ENCODE data around the gene SIL1. TPM values are rescaled to one million over a fixed set of nuclear protein-coding genes. Genes with fewer than 3 reads are reported as not detected.

Gene SIL1
- total and polyA plus RNA-seq, 2 of the 8 experiments (the other 6 are each of a cell fraction or from before 2014, with no cell fraction given), result 8.3 to 12.8 TPM

- H3K4me1 ChIP-seq (replicated peaks in 1 of 4; ENCODE audit: control insufficient read depth in 3 of 4, insufficient read depth in 4 of 4, low read length in 3 of 4), result peaks cover 0 to 2% (median 0%) of the 10 kb centered on the region in 4 experiments; a peak in 1 of 7 replicates
- no peaks in the 10 kb centered on the region for H3K9me3 ChIP-seq (ENCODE audit: insufficient read depth in 2 of 2, low read depth in 1 of 2, low read length in 1 of 2)
- no peak overlapping the region for H2BK120ac ChIP-seq (replicated peaks; ENCODE audit: low read depth, low read length)
- CTCF ChIA-PET (ENCODE audit: partially characterized antibody), result interaction anchor here (0.7 to 2.8 kb wide), 5 partner anchors 9 to 183 kb away, joined by 3 to 8 read pairs (median 4); no protein-coding TSS in a partner anchor
- no peaks in the 10 kb centered on the region for H3K79me1 ChIP-seq (ENCODE audit: low read depth, low read length)
- H3K4me2 ChIP-seq (ENCODE audit: insufficient read depth in 1 of 2, low read depth in 2 of 2, low read length in 2 of 2), result no peak overlapping the region
- no peaks in the 10 kb centered on the region for H4K20me1 ChIP-seq (replicated peaks in 1 of 2; ENCODE audit: control insufficient read depth in 1 of 2, insufficient read depth in 2 of 2, low read length in 2 of 2)
- H2AFZ ChIP-seq (ENCODE audit: low read length), result no peak overlapping the region
- H3K23ac ChIP-seq (ENCODE audit: insufficient read length), result no peak overlapping the region
- no peaks in the 10 kb centered on the region for H3K27me3 ChIP-seq (replicated peaks in 1 of 4; ENCODE audit: control insufficient read depth in 3 of 4, extremely low read depth in 1 of 4, insufficient read depth in 3 of 4, low read length in 3 of 4)
- DNase-seq (ENCODE audit: low read depth in 1 of 2, low spot score in 2 of 2) (no peak), FAIRE-seq (no peak)
- H4K91ac ChIP-seq (replicated peaks; ENCODE audit: insufficient read length, low read length), result no peak overlapping the region
- H3K56ac ChIP-seq (replicated peaks; ENCODE audit: insufficient read length, low read depth, low read length), result no peak overlapping the region
- H3K4ac ChIP-seq (replicated peaks; ENCODE audit: insufficient read length, low read depth, low read length), result no peak overlapping the region
- H4K5ac ChIP-seq (ENCODE audit: insufficient read length, low read depth, low read length), result no peak overlapping the region
- WGBS, 2 experiments (ENCODE audit: extremely low coverage in 1 of 2, insufficient coverage in 1 of 2, insufficient read length in 1 of 2, insufficient replicate concordance in 2 of 2, low coverage in 1 of 2, low lambda C conversion rate in 2 of 2, missing lambda C conversion rate in 1 of 2), result 86% methylated on average over 1 of the region's 1 CpG; no CpG with 5 or more reads in 1 of the 2 experiments
- H3K9ac ChIP-seq (replicated peaks in 1 of 4; ENCODE audit: extremely low read depth in 1 of 4, low read depth in 3 of 4, low read length in 3 of 4), result no peak overlapping the region
- H3K79me2 ChIP-seq (ENCODE audit: control insufficient read depth in 1 of 2, insufficient read depth in 2 of 2, low read length in 2 of 2), result no peaks in the 10 kb centered on the region
- H2BK5ac ChIP-seq (ENCODE audit: low read depth, low read length), result no peak overlapping the region
- H3K14ac ChIP-seq (ENCODE audit: insufficient read length), result no peak overlapping the region
- H3K18ac ChIP-seq (ENCODE audit: extremely low read depth, low read length), result no peak overlapping the region
- H2BK20ac ChIP-seq (ENCODE audit: low read length), result no peak overlapping the region
- H3K4me3 ChIP-seq (ENCODE audit: extremely low read depth in 1 of 4, insufficient read depth in 2 of 4, low read depth in 3 of 4, low read length in 4 of 4), result no peak overlapping the region
- POLR2A ChIA-PET (ENCODE audit: partially characterized antibody), result no interaction called here
- H2BK15ac ChIP-seq (ENCODE audit: low read length), result no peak overlapping the region
- no peaks in the 10 kb centered on the region for H3K23me2 ChIP-seq (ENCODE audit: low read depth, low read length)
- no peak overlapping the region for H3K27ac ChIP-seq (ENCODE audit: low read depth, low read length)
- no peak overlapping the region for H2AK5ac ChIP-seq (ENCODE audit: low read depth, low read length)
- no peaks in the 10 kb centered on the region for H3K36me3 ChIP-seq (ENCODE audit: control insufficient read depth in 2 of 4, insufficient read depth in 4 of 4, low read length in 3 of 4)
- no peak overlapping the region for H4K8ac ChIP-seq (ENCODE audit: extremely low read depth, insufficient read depth, low read length)
- H2BK12ac ChIP-seq (ENCODE audit: low read depth, low read length), result no peak overlapping the region
- TF ChIP-seq RBBP5 (IDR thresholded peaks at IDR 0.05; ENCODE audit: borderline replicate concordance, low read depth, low read length), result no peak
- TF ChIP-seq E2F6 (IDR thresholded peaks at IDR 0.05), result no peak
- no peak for TF ChIP-seq POLR2A (IDR thresholded peaks at IDR 0.05; ENCODE audit: control extremely low read depth in 1 of 2, low read depth in 2 of 2, low read length in 2 of 2)
- no peak for TF ChIP-seq SIRT6 (IDR thresholded peaks at IDR 0.05; ENCODE audit: low read length)
- no peak for TF ChIP-seq SIN3A (conservative IDR thresholded peaks at IDR 0.05 in 1 of 2, IDR thresholded peaks at IDR 0.05 in 1 of 2; ENCODE audit: low read depth in 1 of 2, low read length in 2 of 2)
- TF ChIP-seq CTBP2 (IDR thresholded peaks at IDR 0.05; ENCODE audit: borderline replicate concordance, insufficient read depth, insufficient read length, low read length), result no peak
- no peak for TF ChIP-seq GTF2F1 (IDR thresholded peaks at IDR 0.05; ENCODE audit: borderline replicate concordance, low read depth, low read length)
- TF ChIP-seq RFX5 (IDR thresholded peaks at IDR 0.05; ENCODE audit: borderline replicate concordance, low read depth, low read length), result no peak
- no peak for TF ChIP-seq TAF7 (optimal IDR thresholded peaks at IDR 0.05; ENCODE audit: borderline replicate concordance, low read depth, low read length)
- no peak for TF ChIP-seq BCL11A (IDR thresholded peaks at IDR 0.05; ENCODE audit: low read depth in 2 of 2, low read length in 2 of 2)
- TF ChIP-seq SP4 (IDR thresholded peaks at IDR 0.05; ENCODE audit: low read length), result no peak
- no peak for TF ChIP-seq HDAC2 (IDR thresholded peaks at IDR 0.05; ENCODE audit: borderline replicate concordance in 1 of 2, low read depth in 2 of 2, low read length in 2 of 2)
- no peak for TF ChIP-seq NRF1 (IDR thresholded peaks at IDR 0.05; ENCODE audit: low read depth, low read length)
- no peak for TF ChIP-seq TEAD4 (IDR thresholded peaks at IDR 0.05; ENCODE audit: low read depth, low read length)
These were observed 120.3 kb downstream of the SIL1 start for GRCh38 chr5:139077899-139078298.
